Tibial nerve (tissue), 4 donors: ENCODE results near the gene HRH3.

ENCODE experiments used
- EP300 ChIP-seq, 2 donors: sonication (generic); formaldehyde crosslinking; IDR thresholded peaks; one replicate each; pipeline ENCODE4 v1.6.1; 2017; ENCODE audit warnings: antibody characterized with exemption in 2 of 2, mild to moderate bottlenecking in 1 of 2
- POLR2A ChIP-seq, 2 donors: fragments of 450-650 bp; IDR thresholded peaks; one replicate each; pipeline ENCODE4 v1.6.1; 2017; ENCODE audit warnings: antibody characterized with exemption in 2 of 2, mild to moderate bottlenecking in 2 of 2, moderate library complexity in 2 of 2
- TF ChIP-seq, protein P1 (sequence below), 5 experiments: fragments of 200-600 bp in 3 of 5; fragments of 450-650 bp in 2 of 5; sonication (generic) in 3 of 5; IDR thresholded peaks; one replicate each; pipeline ENCODE4 v1.5.1; 2016 to 2019; ENCODE audit warnings: antibody characterized with exemption in 5 of 5, mild to moderate bottlenecking in 3 of 5, moderate library complexity in 2 of 5

DNA sequence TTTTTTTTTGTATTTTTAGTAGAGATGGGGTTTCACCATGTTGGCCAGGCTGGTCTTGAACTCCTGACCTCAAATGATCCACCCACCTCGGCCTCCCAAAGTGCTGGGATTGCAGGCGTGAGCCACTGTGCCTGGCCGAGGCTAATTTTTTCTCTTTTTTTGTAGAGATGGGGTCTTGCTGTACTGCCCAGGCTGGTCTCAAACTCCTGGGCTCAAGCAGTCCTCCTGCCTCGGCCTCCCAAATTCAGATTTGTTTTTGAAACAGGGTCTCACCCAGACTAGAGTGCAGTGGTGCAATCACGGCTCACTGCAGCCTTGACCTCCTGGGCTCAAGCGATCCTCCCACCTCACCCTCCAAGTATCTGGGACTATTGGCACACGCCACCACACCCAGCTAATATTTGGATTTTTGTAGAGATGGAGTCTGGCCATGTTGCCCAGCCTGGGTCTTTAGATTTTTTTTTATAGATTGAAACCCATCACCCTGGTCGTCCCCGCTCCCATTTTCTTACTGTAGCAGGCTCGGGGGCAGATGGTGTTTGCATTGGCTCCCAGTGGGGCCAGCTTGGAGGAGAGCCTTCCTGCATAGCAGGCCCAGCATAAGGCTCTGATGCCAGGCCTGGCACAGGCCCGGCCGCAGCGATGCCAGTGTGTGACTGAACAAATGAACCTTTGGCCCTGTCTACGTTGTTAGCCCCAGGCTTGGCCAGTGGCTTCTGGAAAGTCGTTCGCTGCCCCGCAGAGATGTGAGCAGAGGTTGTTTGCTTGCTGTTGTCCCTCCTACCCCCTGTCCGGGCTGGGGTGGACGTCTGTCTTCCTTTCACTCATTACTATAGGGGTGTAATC is 41.5 kb downstream of the HRH3 start:
- TF ChIP-seq, protein P1, sequence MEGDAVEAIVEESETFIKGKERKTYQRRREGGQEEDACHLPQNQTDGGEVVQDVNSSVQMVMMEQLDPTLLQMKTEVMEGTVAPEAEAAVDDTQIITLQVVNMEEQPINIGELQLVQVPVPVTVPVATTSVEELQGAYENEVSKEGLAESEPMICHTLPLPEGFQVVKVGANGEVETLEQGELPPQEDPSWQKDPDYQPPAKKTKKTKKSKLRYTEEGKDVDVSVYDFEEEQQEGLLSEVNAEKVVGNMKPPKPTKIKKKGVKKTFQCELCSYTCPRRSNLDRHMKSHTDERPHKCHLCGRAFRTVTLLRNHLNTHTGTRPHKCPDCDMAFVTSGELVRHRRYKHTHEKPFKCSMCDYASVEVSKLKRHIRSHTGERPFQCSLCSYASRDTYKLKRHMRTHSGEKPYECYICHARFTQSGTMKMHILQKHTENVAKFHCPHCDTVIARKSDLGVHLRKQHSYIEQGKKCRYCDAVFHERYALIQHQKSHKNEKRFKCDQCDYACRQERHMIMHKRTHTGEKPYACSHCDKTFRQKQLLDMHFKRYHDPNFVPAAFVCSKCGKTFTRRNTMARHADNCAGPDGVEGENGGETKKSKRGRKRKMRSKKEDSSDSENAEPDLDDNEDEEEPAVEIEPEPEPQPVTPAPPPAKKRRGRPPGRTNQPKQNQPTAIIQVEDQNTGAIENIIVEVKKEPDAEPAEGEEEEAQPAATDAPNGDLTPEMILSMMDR (IDR thresholded peaks at IDR 0.05): no peak
- TF ChIP-seq POLR2A (IDR thresholded peaks at IDR 0.05): no peak
- TF ChIP-seq EP300 (IDR thresholded peaks at IDR 0.05): no peak
